WTC11 (cell line): ENCODE results near the gene ZNF567. TPM values are rescaled to one million over a fixed set of nuclear protein-coding genes. Genes with fewer than 3 reads are reported as not detected.
"Not testable (repeated sequence)": the region's sequence is repeated elsewhere in the genome, so short reads cannot be mapped to it uniquely, and the experiment has no call there.

ENCODE experiments used
- ATAC-seq: fragments of 200-7000 bp; cut with Tn5 transposase; 2 replicates; pipeline ENCODE4 v1.10.0; 2021; ENCODE audit warnings: mild to moderate bottlenecking, moderate library complexity
- CTCF ChIA-PET: fragments of 300-600 bp; sonication (Branson Sonifier 250); formaldehyde crosslinking; loops from one replicate; lab custom pipeline; 2021; ENCODE audit warnings: antibody characterized with exemption; lab: Charles Lee
- POLR2A ChIA-PET: fragments of 350-600 bp; sonication (Branson Sonifier 250); formaldehyde crosslinking; loops from one replicate; lab custom pipeline; 2021; ENCODE audit warnings: antibody characterized with exemption; lab: Charles Lee
- DNase-seq: peaks from one replicate; pipeline ENCODE4 v3.0.0; 2021; ENCODE audit warnings: low spot score
- H3K27ac Mint-ChIP-seq: 2 replicates; pipeline ENCODE4 v1.8.0; 2021; ENCODE audit warnings: mixed read lengths
- H3K27me3 Mint-ChIP-seq: 2 replicates; pipeline ENCODE4 v1.8.0; 2021; ENCODE audit warnings: low read depth, mild to moderate bottlenecking, moderate library complexity, mixed read lengths
- H3K36me3 Mint-ChIP-seq: 2 replicates; pipeline ENCODE4 v1.8.0; 2021; ENCODE audit warnings: mixed read lengths
- H3K4me1 Mint-ChIP-seq: 2 replicates; pipeline ENCODE4 v1.8.0; 2022; ENCODE audit warnings: mixed read lengths
- H3K4me3 Mint-ChIP-seq: 2 replicates; pipeline ENCODE4 v1.8.0; 2021; ENCODE audit warnings: mild to moderate bottlenecking, moderate library complexity, mixed read lengths
- H3K9me3 Mint-ChIP-seq: 2 replicates; pipeline ENCODE4 v1.8.0; 2021; ENCODE audit warnings: mixed read lengths
- EMX1 ChIP-seq: fragments of 250-450 bp; sonication (Bioruptor Pico); IDR thresholded peaks from 2 replicates; pipeline ENCODE4 v1.8.0; 2021; ENCODE audit warnings: mild to moderate bottlenecking
- ESRRA ChIP-seq: sonication (generic); formaldehyde crosslinking; IDR thresholded peaks from 2 replicates; pipeline ENCODE4 v1.8.1; 2022; ENCODE audit warnings: mild to moderate bottlenecking, missing genetic modification reagents, borderline replicate concordance
- ETV6 ChIP-seq: sonication (generic); formaldehyde crosslinking; IDR thresholded peaks from 2 replicates; pipeline ENCODE4 v1.8.1; 2022; ENCODE audit warnings: mild to moderate bottlenecking, missing genetic modification reagents
- FOXJ3 ChIP-seq: sonication (generic); formaldehyde crosslinking; IDR thresholded peaks from 2 replicates; pipeline ENCODE4 v1.9.0; 2021; ENCODE audit warnings: missing genetic modification reagents, mild to moderate bottlenecking, borderline replicate concordance
- FOXP1 ChIP-seq: sonication (generic); formaldehyde crosslinking; IDR thresholded peaks from 2 replicates; pipeline ENCODE4 v1.8.0; 2022; ENCODE audit warnings: missing genetic modification reagents, mild to moderate bottlenecking, moderate library complexity, borderline replicate concordance
- MXD4 ChIP-seq: fragments of 250-450 bp; sonication (Bioruptor Pico); IDR thresholded peaks from 2 replicates; pipeline ENCODE4 v1.8.0; 2021; ENCODE audit warnings: mild to moderate bottlenecking, moderate library complexity, borderline replicate concordance
- ZNF138 ChIP-seq: sonication (generic); formaldehyde crosslinking; conservative IDR thresholded peaks from 2 replicates; pipeline ENCODE4 v1.8.1; 2022; ENCODE audit warnings: mild to moderate bottlenecking, moderate library complexity, missing genetic modification reagents
- ZNF423 ChIP-seq: fragments of 250-450 bp; sonication (Bioruptor Pico); IDR thresholded peaks from 2 replicates; pipeline ENCODE4 v2.1.2; 2022; ENCODE audit warnings: mild to moderate bottlenecking, moderate library complexity
- total RNA-seq: library from RNA; stranded (reverse); gene quantifications from 3 replicates; pipeline ENCODE4 v1.2.3, GENCODE V29; 2021
- TF ChIP-seq, protein P1 (sequence below): fragments of 200-600 bp; IDR thresholded peaks from 2 replicates; pipeline ENCODE4 v1.8.0; 2022; ENCODE audit warnings: antibody characterized with exemption
- TF ChIP-seq, protein P2 (sequence below): sonication (generic); formaldehyde crosslinking; IDR thresholded peaks from 2 replicates; pipeline ENCODE4 v1.8.1; 2022; ENCODE audit warnings: low read depth, missing genetic modification reagents, borderline replicate concordance
- TF ChIP-seq, protein P3 (sequence below): sonication (generic); formaldehyde crosslinking; IDR thresholded peaks from 2 replicates; pipeline ENCODE4 v1.8.1; 2022; ENCODE audit warnings: missing genetic modification reagents, borderline replicate concordance
- TF ChIP-seq, protein P4 (sequence below): fragments of 250-450 bp; sonication (Bioruptor Pico); IDR thresholded peaks from 2 replicates; pipeline ENCODE4 v1.9.0; 2021; ENCODE audit warnings: mild to moderate bottlenecking, borderline replicate concordance
- TF ChIP-seq, protein P5 (sequence below): fragments of 250-450 bp; sonication (Bioruptor Pico); IDR thresholded peaks from 2 replicates; pipeline ENCODE4 v1.9.0; 2021; ENCODE audit warnings: mild to moderate bottlenecking
- TF ChIP-seq, protein P6 (sequence below): sonication (generic); formaldehyde crosslinking; IDR thresholded peaks from 2 replicates; pipeline ENCODE4 v1.8.1; 2023; ENCODE audit warnings: mild to moderate bottlenecking, missing genetic modification reagents, borderline replicate concordance

ZNF567 gene
- total RNA-seq, 1 experiment from 2014 or later = 10.2 TPM

DNA sequence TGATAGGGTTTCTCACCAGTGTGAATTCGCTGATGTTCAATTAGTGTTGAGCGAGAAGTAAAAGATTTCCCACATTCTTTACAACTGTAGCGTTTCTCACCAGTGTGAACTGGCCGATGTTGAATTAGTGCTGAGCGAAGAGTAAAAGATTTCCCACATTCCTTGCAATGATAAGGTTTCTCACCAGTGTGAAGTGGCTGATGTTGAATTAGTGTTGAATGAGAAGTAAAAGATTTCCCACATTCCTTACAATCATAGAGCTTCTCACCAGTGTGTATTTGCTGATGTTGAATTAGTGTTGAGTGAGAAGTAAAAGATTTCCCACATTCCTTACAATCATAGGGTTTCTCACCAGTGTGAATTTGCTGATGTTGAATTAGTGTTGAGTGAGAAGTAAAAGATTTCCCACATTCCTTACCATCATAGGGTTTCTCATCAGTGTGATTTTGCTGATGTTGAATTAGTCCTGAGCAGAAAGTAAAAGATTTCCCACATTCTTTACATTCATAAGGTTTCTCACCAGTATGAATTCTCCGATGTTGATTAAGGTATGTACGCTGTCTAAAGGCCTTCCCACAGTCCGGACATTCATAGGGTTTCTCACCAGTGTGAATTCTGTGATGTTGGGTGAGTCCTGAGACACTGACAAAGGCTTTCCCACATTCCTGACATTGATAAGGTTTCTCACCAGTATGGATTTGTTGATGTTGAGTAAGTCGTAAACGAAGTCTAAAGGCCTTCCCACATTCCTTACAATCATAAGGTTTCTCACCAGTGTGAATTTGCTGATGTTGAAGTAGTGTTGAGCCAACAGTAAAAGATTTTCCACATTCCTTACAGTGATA lies 61.2 kb downstream of the ZNF567 start (continued):
- TF ChIP-seq ESRRA (CRISPR knock-in tag) = no peak

DNA sequence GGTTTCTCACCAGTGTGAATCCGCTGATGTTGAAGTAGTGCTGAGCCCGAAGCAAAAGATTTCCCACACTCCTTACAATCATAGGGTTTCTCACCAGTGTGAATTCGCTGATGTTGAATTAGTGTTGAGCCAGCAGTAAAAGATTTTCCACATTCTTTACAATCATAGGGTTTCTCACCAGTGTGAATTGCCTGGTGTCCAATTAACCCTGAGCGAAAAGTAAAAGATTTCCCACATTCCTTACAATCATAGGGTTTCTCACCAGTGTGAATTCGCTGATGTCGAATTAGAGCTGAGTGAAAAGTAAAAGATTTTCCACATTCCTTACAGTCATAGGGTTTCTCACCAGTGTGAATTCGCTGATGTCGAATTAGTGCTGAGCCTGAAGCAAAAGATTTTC lies 62.2 kb downstream of the ZNF567 start:
- Mint-ChIP-seq H3K27me3 (peaks cover 36% of the 10 kb centered on the region), H3K9me3 (peaks cover 83% of the 10 kb centered on the region), H3K36me3 (peaks cover 98% of the 10 kb centered on the region)
- H3K4me1 Mint-ChIP-seq, H3K4me3 Mint-ChIP-seq, DNase-seq, CTCF ChIA-PET, ATAC-seq, H3K27ac Mint-ChIP-seq, POLR2A ChIA-PET: not testable (repeated sequence)

DNA sequence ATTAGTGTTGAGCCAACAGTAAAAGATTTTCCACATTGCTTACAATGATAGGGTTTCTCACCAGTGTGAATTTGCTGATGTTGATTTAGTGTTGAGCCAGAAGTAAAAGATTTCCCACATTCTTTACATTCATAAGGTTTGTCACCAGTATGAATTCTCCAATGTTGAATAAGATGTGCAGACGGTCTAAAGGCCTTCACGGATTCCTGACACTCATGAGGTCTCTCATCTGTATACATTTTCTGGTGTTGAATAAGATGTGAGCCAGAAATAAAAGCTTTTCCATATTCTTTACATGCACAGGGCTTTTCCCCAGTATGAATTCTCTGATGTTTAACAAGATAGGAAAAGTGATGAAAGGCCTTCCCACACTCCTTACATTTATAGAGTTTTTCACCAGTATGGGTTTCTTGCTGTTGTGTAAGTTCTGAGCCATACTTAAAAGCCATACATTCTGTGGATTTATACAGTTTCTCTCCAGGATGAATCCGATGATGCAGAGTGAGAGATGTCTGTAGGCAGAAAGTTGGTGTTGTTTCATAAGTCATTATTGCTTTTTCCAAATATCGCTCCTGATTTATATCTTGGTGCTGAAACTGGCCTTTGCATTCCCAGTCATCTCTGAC lies 62.8 kb downstream of the ZNF567 start:
- Mint-ChIP-seq H3K27me3 (peaks cover 36% of the 10 kb centered on the region), H3K4me1 (no peaks in the 10 kb centered on the region), H3K4me3 (no peak overlapping the region), H3K36me3 (peaks cover 98% of the 10 kb centered on the region), H3K27ac (no peak overlapping the region), H3K9me3 (peaks cover 79% of the 10 kb centered on the region)
- POLR2A ChIA-PET = no interaction called here
- CTCF ChIA-PET = no interaction called here
- ATAC-seq = no peak
- DNase-seq = no peak
- TF ChIP-seq FOXJ3 (CRISPR knock-in tag) = no peak
- TF ChIP-seq, protein P1, sequence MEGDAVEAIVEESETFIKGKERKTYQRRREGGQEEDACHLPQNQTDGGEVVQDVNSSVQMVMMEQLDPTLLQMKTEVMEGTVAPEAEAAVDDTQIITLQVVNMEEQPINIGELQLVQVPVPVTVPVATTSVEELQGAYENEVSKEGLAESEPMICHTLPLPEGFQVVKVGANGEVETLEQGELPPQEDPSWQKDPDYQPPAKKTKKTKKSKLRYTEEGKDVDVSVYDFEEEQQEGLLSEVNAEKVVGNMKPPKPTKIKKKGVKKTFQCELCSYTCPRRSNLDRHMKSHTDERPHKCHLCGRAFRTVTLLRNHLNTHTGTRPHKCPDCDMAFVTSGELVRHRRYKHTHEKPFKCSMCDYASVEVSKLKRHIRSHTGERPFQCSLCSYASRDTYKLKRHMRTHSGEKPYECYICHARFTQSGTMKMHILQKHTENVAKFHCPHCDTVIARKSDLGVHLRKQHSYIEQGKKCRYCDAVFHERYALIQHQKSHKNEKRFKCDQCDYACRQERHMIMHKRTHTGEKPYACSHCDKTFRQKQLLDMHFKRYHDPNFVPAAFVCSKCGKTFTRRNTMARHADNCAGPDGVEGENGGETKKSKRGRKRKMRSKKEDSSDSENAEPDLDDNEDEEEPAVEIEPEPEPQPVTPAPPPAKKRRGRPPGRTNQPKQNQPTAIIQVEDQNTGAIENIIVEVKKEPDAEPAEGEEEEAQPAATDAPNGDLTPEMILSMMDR = no peak
- no peak for TF ChIP-seq EMX1 (CRISPR knock-in tag)
- no peak for TF ChIP-seq ZNF423 (CRISPR knock-in tag)
- no peak for TF ChIP-seq ZNF138 (CRISPR knock-in tag)
- TF ChIP-seq, protein P2, sequence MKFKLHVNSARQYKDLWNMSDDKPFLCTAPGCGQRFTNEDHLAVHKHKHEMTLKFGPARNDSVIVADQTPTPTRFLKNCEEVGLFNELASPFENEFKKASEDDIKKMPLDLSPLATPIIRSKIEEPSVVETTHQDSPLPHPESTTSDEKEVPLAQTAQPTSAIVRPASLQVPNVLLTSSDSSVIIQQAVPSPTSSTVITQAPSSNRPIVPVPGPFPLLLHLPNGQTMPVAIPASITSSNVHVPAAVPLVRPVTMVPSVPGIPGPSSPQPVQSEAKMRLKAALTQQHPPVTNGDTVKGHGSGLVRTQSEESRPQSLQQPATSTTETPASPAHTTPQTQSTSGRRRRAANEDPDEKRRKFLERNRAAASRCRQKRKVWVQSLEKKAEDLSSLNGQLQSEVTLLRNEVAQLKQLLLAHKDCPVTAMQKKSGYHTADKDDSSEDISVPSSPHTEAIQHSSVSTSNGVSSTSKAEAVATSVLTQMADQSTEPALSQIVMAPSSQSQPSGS (CRISPR knock-in tag) = no peak
- TF ChIP-seq, protein P3, sequence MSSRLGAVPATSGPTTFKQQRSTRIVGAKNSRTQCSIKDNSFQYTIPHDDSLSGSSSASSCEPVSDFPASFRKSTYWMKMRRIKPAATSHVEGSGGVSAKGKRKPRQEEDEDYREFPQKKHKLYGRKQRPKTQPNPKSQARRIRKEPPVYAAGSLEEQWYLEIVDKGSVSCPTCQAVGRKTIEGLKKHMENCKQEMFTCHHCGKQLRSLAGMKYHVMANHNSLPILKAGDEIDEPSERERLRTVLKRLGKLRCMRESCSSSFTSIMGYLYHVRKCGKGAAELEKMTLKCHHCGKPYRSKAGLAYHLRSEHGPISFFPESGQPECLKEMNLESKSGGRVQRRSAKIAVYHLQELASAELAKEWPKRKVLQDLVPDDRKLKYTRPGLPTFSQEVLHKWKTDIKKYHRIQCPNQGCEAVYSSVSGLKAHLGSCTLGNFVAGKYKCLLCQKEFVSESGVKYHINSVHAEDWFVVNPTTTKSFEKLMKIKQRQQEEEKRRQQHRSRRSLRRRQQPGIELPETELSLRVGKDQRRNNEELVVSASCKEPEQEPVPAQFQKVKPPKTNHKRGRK = no peak
- TF ChIP-seq, protein P4, sequence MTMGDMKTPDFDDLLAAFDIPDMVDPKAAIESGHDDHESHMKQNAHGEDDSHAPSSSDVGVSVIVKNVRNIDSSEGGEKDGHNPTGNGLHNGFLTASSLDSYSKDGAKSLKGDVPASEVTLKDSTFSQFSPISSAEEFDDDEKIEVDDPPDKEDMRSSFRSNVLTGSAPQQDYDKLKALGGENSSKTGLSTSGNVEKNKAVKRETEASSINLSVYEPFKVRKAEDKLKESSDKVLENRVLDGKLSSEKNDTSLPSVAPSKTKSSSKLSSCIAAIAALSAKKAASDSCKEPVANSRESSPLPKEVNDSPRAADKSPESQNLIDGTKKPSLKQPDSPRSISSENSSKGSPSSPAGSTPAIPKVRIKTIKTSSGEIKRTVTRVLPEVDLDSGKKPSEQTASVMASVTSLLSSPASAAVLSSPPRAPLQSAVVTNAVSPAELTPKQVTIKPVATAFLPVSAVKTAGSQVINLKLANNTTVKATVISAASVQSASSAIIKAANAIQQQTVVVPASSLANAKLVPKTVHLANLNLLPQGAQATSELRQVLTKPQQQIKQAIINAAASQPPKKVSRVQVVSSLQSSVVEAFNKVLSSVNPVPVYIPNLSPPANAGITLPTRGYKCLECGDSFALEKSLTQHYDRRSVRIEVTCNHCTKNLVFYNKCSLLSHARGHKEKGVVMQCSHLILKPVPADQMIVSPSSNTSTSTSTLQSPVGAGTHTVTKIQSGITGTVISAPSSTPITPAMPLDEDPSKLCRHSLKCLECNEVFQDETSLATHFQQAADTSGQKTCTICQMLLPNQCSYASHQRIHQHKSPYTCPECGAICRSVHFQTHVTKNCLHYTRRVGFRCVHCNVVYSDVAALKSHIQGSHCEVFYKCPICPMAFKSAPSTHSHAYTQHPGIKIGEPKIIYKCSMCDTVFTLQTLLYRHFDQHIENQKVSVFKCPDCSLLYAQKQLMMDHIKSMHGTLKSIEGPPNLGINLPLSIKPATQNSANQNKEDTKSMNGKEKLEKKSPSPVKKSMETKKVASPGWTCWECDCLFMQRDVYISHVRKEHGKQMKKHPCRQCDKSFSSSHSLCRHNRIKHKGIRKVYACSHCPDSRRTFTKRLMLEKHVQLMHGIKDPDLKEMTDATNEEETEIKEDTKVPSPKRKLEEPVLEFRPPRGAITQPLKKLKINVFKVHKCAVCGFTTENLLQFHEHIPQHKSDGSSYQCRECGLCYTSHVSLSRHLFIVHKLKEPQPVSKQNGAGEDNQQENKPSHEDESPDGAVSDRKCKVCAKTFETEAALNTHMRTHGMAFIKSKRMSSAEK = no peak
- no peak for TF ChIP-seq ETV6 (CRISPR knock-in tag)
- TF ChIP-seq FOXP1 (CRISPR knock-in tag) = no peak
- TF ChIP-seq, protein P5, sequence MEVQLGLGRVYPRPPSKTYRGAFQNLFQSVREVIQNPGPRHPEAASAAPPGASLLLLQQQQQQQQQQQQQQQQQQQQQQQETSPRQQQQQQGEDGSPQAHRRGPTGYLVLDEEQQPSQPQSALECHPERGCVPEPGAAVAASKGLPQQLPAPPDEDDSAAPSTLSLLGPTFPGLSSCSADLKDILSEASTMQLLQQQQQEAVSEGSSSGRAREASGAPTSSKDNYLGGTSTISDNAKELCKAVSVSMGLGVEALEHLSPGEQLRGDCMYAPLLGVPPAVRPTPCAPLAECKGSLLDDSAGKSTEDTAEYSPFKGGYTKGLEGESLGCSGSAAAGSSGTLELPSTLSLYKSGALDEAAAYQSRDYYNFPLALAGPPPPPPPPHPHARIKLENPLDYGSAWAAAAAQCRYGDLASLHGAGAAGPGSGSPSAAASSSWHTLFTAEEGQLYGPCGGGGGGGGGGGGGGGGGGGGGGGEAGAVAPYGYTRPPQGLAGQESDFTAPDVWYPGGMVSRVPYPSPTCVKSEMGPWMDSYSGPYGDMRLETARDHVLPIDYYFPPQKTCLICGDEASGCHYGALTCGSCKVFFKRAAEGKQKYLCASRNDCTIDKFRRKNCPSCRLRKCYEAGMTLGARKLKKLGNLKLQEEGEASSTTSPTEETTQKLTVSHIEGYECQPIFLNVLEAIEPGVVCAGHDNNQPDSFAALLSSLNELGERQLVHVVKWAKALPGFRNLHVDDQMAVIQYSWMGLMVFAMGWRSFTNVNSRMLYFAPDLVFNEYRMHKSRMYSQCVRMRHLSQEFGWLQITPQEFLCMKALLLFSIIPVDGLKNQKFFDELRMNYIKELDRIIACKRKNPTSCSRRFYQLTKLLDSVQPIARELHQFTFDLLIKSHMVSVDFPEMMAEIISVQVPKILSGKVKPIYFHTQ = no peak
- TF ChIP-seq MXD4 (CRISPR knock-in tag) = no peak
- TF ChIP-seq, protein P6, sequence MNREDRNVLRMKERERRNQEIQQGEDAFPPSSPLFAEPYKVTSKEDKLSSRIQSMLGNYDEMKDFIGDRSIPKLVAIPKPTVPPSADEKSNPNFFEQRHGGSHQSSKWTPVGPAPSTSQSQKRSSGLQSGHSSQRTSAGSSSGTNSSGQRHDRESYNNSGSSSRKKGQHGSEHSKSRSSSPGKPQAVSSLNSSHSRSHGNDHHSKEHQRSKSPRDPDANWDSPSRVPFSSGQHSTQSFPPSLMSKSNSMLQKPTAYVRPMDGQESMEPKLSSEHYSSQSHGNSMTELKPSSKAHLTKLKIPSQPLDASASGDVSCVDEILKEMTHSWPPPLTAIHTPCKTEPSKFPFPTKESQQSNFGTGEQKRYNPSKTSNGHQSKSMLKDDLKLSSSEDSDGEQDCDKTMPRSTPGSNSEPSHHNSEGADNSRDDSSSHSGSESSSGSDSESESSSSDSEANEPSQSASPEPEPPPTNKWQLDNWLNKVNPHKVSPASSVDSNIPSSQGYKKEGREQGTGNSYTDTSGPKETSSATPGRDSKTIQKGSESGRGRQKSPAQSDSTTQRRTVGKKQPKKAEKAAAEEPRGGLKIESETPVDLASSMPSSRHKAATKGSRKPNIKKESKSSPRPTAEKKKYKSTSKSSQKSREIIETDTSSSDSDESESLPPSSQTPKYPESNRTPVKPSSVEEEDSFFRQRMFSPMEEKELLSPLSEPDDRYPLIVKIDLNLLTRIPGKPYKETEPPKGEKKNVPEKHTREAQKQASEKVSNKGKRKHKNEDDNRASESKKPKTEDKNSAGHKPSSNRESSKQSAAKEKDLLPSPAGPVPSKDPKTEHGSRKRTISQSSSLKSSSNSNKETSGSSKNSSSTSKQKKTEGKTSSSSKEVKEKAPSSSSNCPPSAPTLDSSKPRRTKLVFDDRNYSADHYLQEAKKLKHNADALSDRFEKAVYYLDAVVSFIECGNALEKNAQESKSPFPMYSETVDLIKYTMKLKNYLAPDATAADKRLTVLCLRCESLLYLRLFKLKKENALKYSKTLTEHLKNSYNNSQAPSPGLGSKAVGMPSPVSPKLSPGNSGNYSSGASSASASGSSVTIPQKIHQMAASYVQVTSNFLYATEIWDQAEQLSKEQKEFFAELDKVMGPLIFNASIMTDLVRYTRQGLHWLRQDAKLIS = no peak
